GM12872 (cell line): ENCODE data around the gene KNOP1.

Experiments
- TF ChIP-seq, protein P1 (sequence below): IDR thresholded peaks from 3 replicates; pipeline ENCODE4 v1.5.1; 2011; ENCODE audit warnings: low read depth, mild to moderate bottlenecking, low read length, moderate library complexity; ENCODE audit not compliant: insufficient read depth

The KNOP1 gene

GRCh38 chr16:19757762-19758595, 40.0 kb upstream of the KNOP1 start:
- TF ChIP-seq, protein P1, sequence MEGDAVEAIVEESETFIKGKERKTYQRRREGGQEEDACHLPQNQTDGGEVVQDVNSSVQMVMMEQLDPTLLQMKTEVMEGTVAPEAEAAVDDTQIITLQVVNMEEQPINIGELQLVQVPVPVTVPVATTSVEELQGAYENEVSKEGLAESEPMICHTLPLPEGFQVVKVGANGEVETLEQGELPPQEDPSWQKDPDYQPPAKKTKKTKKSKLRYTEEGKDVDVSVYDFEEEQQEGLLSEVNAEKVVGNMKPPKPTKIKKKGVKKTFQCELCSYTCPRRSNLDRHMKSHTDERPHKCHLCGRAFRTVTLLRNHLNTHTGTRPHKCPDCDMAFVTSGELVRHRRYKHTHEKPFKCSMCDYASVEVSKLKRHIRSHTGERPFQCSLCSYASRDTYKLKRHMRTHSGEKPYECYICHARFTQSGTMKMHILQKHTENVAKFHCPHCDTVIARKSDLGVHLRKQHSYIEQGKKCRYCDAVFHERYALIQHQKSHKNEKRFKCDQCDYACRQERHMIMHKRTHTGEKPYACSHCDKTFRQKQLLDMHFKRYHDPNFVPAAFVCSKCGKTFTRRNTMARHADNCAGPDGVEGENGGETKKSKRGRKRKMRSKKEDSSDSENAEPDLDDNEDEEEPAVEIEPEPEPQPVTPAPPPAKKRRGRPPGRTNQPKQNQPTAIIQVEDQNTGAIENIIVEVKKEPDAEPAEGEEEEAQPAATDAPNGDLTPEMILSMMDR, result no peak

DNA sequence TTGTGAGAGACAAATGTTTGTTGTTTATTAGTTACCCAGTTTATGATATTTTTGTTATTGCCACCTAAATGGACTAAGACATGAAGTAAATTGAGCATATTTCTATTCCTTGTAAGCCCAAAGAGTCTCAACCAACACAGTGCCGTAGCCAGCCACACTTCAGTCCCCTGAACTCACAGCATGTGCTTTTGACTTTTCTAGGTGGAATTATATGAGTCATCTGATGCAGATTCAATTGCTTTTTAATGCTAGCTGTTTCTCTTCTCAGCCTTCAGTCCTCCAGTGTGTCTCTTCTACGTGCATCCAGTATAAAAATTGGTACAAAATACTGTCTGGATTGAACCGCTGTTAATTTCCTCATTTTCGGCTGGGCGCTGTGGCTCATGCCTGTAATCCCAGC, 39.0 kb upstream of the KNOP1 start:
- TF ChIP-seq, protein P1, result no peak

- TF ChIP-seq, protein P1, result no peak
These were observed 37.2 kb upstream of the KNOP1 start for GRCh38 chr16:19755268-19755667.

DNA sequence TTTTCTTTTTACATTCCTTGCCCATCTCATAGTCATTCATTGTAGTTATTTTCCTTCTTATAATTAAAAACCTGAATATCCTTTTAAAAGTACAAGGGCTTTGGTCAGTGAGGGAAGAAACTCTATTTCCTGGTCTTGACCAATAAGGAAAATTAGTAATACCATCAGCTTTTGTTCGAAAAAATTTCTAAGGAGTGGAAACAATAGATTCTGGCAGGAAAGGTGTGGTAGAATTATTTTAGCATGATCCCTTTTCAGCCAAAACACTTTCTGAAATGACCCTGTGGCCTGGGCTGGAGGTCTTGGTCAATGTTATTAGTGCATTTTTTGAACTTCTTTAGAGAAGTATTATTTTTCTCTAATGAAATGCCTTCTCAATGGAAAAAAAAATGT, 36.6 kb upstream of the KNOP1 start:
- TF ChIP-seq, protein P1, result no peak

DNA sequence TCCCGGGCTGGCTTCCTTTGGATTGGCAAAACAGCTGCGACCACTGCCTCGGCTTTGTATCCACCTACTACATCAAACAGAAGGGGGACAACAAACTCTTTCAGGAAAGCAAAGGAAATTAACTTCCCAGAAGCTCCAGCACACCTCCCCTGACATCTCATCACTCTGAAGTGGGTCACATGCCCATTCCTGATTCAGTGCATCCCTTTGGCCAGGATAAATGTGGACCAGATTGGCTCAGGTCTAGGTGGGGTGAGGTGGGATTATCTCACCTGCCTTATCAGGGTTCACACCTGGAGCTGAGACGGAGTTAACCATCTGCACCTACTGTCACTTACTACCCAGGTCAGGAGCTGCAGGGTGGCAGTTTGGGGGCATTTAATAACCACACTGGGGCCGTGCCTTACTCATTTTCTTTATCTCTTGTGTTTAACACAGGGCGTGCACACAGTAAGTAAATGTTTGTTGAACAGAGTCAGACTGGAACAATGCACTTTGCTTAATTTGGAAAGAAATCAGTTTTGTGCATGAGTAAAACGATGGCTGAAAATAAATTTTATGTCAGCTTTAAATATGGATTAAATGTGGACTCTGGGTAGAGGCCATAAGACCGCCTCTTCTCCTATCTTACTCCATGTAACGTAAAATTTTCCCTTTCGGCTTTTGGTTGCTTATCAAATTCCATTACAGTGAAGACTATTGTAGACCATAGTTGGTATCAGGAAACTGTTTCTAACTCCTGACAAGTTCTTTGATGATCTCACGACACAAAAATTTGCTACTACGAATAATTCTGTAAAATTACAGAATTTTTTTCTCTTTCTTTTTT, 36.0 kb upstream of the KNOP1 start:
- TF ChIP-seq, protein P1, result no peak

GRCh38 chr16:19751478-19752385, 33.7 kb upstream of the KNOP1 start:
- TF ChIP-seq, protein P1, result no peak
